Common myeloid progenitor, CD34-positive (primary cell): ENCODE measurements around the gene FILIP1.

ENCODE experiments used
- CTCF ChIA-PET: fragments of 350-600 bp; sonication (Branson Sonifier 250); formaldehyde crosslinking; loops from one replicate; lab custom pipeline; 2021; ENCODE audit warnings: antibody characterized with exemption; lab: Charles Lee
- POLR2A ChIA-PET: fragments of 350-600 bp; sonication (Branson Sonifier 250); formaldehyde crosslinking; loops from one replicate; lab custom pipeline; 2021; ENCODE audit warnings: antibody characterized with exemption; lab: Charles Lee
- DNase-seq, 3 donors: peaks; one replicate each; pipeline versions ENCODE4 v3.0.0 to v3.0.0-alpha.2; 2013
- H3K27ac ChIP-seq, 2 experiments: 1 replicate in 1 of 2; 2 replicates in 1 of 2; pipeline ENCODE4 v1.7.0; 2013; ENCODE audit warnings: inconsistent platforms in 2 of 2, low read length in 2 of 2, mild to moderate bottlenecking in 2 of 2, low read depth in 1 of 2, moderate library complexity in 1 of 2; ENCODE audit not compliant: severe bottlenecking in 2 of 2, insufficient read depth in 1 of 2, poor library complexity in 1 of 2
- H3K27me3 ChIP-seq, 5 experiments: replicated peaks in 2 of 5; 1 replicate in 3 of 5; 2 replicates in 2 of 5; pipeline versions ENCODE4 v1.6.1 to v1.7.0; 2013; ENCODE audit warnings: low read length in 4 of 5, mild to moderate bottlenecking in 2 of 5, moderate library complexity in 2 of 5, inconsistent platforms in 1 of 5; ENCODE audit not compliant: insufficient read depth in 5 of 5, control insufficient read depth in 4 of 5
- H3K36me3 ChIP-seq, 4 experiments: 1 replicate in 2 of 4; 2 replicates in 2 of 4; pipeline versions ENCODE4 v1.6.1 to v1.7.0; 2013; ENCODE audit warnings: low read length in 3 of 4, control low read depth in 1 of 4, mild to moderate bottlenecking in 1 of 4; ENCODE audit not compliant: control insufficient read depth in 4 of 4, insufficient read depth in 4 of 4
- H3K4me1 ChIP-seq, 4 experiments: 1 replicate in 3 of 4; 2 replicates in 1 of 4; pipeline versions ENCODE4 v1.6.1 to v1.7.1; 2013; ENCODE audit warnings: low read length in 3 of 4, mild to moderate bottlenecking in 3 of 4, control low read depth in 1 of 4, inconsistent platforms in 1 of 4, moderate library complexity in 1 of 4; ENCODE audit not compliant: control insufficient read depth in 4 of 4, insufficient read depth in 4 of 4; ENCODE audit errors: control extremely low read depth in 1 of 4
- H3K4me3 ChIP-seq, 7 experiments: 1 replicate in 4 of 7; 2 replicates in 3 of 7; pipeline versions ENCODE4 v1.5.1 to v1.7.0; 2013; ENCODE audit warnings: mild to moderate bottlenecking in 7 of 7, low read length in 6 of 7, moderate library complexity in 6 of 7, inconsistent platforms in 2 of 7, low read depth in 2 of 7, control low read depth in 1 of 7; ENCODE audit not compliant: insufficient read depth in 4 of 7, control insufficient read depth in 1 of 7; ENCODE audit errors: extremely low read depth in 1 of 7
- H3K9me3 ChIP-seq, 5 experiments: 1 replicate in 4 of 5; 2 replicates in 1 of 5; pipeline versions ENCODE4 v1.6.1 to v1.7.1; 2013; ENCODE audit warnings: low read length in 4 of 5, mild to moderate bottlenecking in 2 of 5, inconsistent platforms in 1 of 5, low read depth in 1 of 5, moderate library complexity in 1 of 5; ENCODE audit not compliant: control insufficient read depth in 4 of 5, insufficient read depth in 2 of 5; ENCODE audit errors: control extremely low read depth in 1 of 5
- WGBS: methylation state at CpG from one replicate; pipeline ENCODE4 v1.1.5; 2013; ENCODE audit not compliant: insufficient coverage; 5-methylcytosine and 5-hydroxymethylcytosine counted together

Gene FILIP1

GRCh38 chr6:75333676-75334200, 159.9 kb downstream of the FILIP1 start:
- CTCF ChIA-PET = interaction anchor here (1.0 to 1.4 kb wide), 2 partner anchors 36 kb away, joined by 3 to 4 read pairs; no protein-coding TSS in a partner anchor

GRCh38 chr6:75331151-75331550, 162.4 kb downstream of the FILIP1 start:
- ChIA-PET CTCF (interaction anchor here (1.4 kb wide), 1 partner anchor 11 kb away, joined by 3 read pairs; no protein-coding TSS in a partner anchor), POLR2A (no interaction called here)
- WGBS = no CpG with 5 or more reads among the region's 2 CpGs

More at GRCh38 chr6:75333676-75334200, 159.9 kb downstream of the FILIP1 start:
- no peak for DNase-seq
- no peaks in the 10 kb centered on the region for H3K9me3 ChIP-seq
- no peak overlapping the region for H3K27ac ChIP-seq
- H3K4me3 ChIP-seq = no peak overlapping the region
- no peaks in the 10 kb centered on the region for H3K36me3 ChIP-seq
- no CpG with 5 or more reads among the region's 2 CpGs for WGBS
- no peaks in the 10 kb centered on the region for H3K4me1 ChIP-seq
- H3K27me3 ChIP-seq = peaks cover 0 to 2% (median 1%) of the 10 kb centered on the region in 5 experiments
- POLR2A ChIA-PET = no interaction called here

GRCh38 chr6:75329703-75330102, 163.9 kb downstream of the FILIP1 start:
- Histone ChIP-seq H3K9me3 (no peaks in the 10 kb centered on the region), H3K27me3 (peaks cover 0 to 2% (median 1%) of the 10 kb centered on the region in 5 experiments), H3K27ac (no peak overlapping the region), H3K36me3 (no peaks in the 10 kb centered on the region), H3K4me1 (no peaks in the 10 kb centered on the region), H3K4me3 (no peak overlapping the region)
- CTCF ChIA-PET = no interaction called here
- POLR2A ChIA-PET = no interaction called here
- DNase-seq = no peak
- no CpG with 5 or more reads among the region's 1 CpG for WGBS

More at GRCh38 chr6:75331151-75331550, 162.4 kb downstream of the FILIP1 start:
- Histone ChIP-seq H3K27ac (no peak overlapping the region), H3K27me3 (peaks cover 0 to 2% (median 1%) of the 10 kb centered on the region in 5 experiments), H3K36me3 (no peaks in the 10 kb centered on the region), H3K4me3 (no peak overlapping the region), H3K9me3 (no peaks in the 10 kb centered on the region), H3K4me1 (no peaks in the 10 kb centered on the region)
- no peak for DNase-seq

DNA sequence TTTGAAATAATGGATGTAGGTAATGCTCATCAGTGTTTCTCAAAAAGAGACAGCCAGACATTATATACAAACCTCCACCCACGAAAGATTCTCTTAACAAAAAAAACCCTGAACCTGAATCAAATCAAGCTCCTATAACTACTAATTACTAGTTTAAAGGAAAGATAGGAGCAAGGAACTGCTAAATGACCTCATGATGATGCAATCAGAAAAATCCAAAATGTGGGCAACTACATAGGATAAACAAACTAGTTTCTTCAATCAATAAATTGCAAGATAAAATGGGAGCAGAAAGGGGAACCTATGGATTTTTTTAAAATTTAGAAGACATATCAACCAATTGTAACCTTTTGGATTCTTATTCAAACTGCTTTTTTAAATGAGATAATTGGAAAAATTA, 165.8 kb downstream of the FILIP1 start:
- no peak overlapping the region for H3K27ac ChIP-seq
- no peaks in the 10 kb centered on the region for H3K9me3 ChIP-seq
- H3K27me3 ChIP-seq = peaks cover 0 to 2% (median 0%) of the 10 kb centered on the region in 5 experiments
- ChIA-PET CTCF (no interaction called here), POLR2A (no interaction called here)
- no peak overlapping the region for H3K4me3 ChIP-seq
- H3K36me3 ChIP-seq = no peaks in the 10 kb centered on the region
- no peak for DNase-seq
- H3K4me1 ChIP-seq = no peaks in the 10 kb centered on the region
- no CpG with 5 or more reads among the region's 1 CpG for WGBS

- ChIA-PET CTCF (interaction anchor here (0.6 kb wide), 1 partner anchor 8 kb away, joined by 3 read pairs; no protein-coding TSS in a partner anchor), POLR2A (no interaction called here)
- Histone ChIP-seq H3K9me3 (no peaks in the 10 kb centered on the region), H3K27me3 (no peaks in the 10 kb centered on the region), H3K27ac (no peak overlapping the region), H3K4me1 (no peaks in the 10 kb centered on the region), H3K36me3 (no peaks in the 10 kb centered on the region), H3K4me3 (no peak overlapping the region)
- 93% methylated on average over 2 of the region's 2 CpGs for whole genome bisulfite sequencing
- no peak for DNase-seq
These were observed 166.9 kb downstream of the FILIP1 start for GRCh38 chr6:75326557-75327258.

DNA sequence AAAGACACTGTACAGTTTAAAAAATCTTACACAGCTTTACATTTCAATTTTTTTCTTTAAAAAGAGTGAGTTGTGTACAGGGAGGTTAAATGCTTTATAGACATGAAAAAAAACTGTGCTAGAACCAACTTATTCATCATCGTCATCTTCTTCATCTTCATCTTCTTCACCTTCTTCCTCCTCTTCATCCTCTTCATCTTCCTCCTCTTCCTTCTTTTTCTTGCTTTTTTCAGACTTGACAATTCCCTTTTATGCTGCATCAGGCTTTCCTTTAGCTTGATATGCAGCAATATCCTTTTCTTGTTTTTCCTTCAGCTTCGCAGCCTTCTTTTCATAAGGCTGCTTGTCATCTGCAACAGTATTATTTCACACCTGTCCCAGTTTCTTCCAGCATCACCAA, 174.7 kb downstream of the FILIP1 start:
- POLR2A ChIA-PET = interaction anchor here (0.6 kb wide), 1 partner anchor 1766 kb away, joined by 3 read pairs; no protein-coding TSS in a partner anchor
- Histone ChIP-seq H3K9me3 (no peaks in the 10 kb centered on the region), H3K4me3 (no peak overlapping the region), H3K36me3 (no peaks in the 10 kb centered on the region), H3K27me3 (peaks cover 0 to 3% (median 0%) of the 10 kb centered on the region in 5 experiments), H3K4me1 (no peaks in the 10 kb centered on the region), H3K27ac (no peak overlapping the region)
- 50% methylated on average over 2 of the region's 2 CpGs for WGBS
- no peak for DNase-seq
- CTCF ChIA-PET = interaction anchor here (0.6 kb wide), 1 partner anchor 442 kb away, joined by 3 read pairs; no protein-coding TSS in a partner anchor
